ENCODE measurements around the gene CUL4A. TPM values are rescaled to one million over a fixed set of nuclear protein-coding genes. Genes with fewer than 3 reads are reported as not detected.

Gene CUL4A
- total and polyA plus RNA-seq, 9 of the 15 experiments (the other 6 are each of a cell fraction or from before 2014, with no cell fraction given) = 21.1 to 92.0 (median 63.2) TPM

DNA sequence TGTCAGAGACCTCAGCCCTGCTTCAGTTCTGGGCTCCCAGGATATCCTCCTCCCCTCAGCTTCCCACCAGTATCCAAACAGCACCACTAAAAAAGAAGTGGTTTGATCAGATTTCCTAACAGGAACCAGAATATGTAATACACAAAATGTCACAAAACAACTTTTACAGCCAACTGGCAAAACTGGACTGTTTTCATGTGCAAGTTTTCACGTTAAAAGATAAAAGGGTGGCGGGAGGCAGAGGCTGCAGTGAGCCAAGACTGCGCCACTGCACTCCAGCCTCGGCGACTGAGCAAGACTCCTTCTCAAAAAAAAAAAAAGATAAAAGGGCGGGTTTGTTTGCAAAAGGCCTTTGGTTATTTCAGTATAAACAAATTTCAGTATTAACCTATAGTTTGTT is 14.1 kb upstream of the CUL4A start:
- Histone ChIP-seq H3K36me3 (ENCODE audit: control insufficient read depth, insufficient read depth, low read length) (peaks cover 93% of the 10 kb centered on the region), H3K9ac (ENCODE audit: insufficient read depth in 1 of 2, low read depth in 2 of 2, low read length in 2 of 2) (no peak overlapping the region), H3K27ac (ENCODE audit: extremely low read depth, low read depth, low read length) (no peak overlapping the region), H3K9me3 (replicated peaks; ENCODE audit: control insufficient read depth, insufficient read depth, low read depth, low read length) (no peaks in the 10 kb centered on the region), H3K4me1 (replicated peaks in 1 of 2; ENCODE audit: control insufficient read depth in 2 of 2, insufficient read depth in 2 of 2, low read length in 2 of 2) (no peaks in the 10 kb centered on the region), H4K20me1 (replicated peaks; ENCODE audit: control insufficient read depth, insufficient read depth, low read length) (no peaks in the 10 kb centered on the region), H3K4me3 (no peak overlapping the region), H3K9me1 (ENCODE audit: control insufficient read depth, insufficient read depth, low read length) (no peaks in the 10 kb centered on the region), H3K79me2 (ENCODE audit: control insufficient read depth, insufficient read depth, low read length) (peaks cover 9% of the 10 kb centered on the region), H3K4me2 (ENCODE audit: insufficient read depth, low read length) (no peak overlapping the region), H3K27me3 (ENCODE audit: control insufficient read depth in 2 of 2, insufficient read depth in 2 of 2, low read length in 2 of 2) (no peaks in the 10 kb centered on the region), H2AFZ (ENCODE audit: low read depth, low read length) (no peak overlapping the region)
- DNase-seq (ENCODE audit: extremely low read depth in 1 of 4, low spot score in 3 of 4) (no peak), ATAC-seq (no peak), FAIRE-seq (no peak)
- no TSS peak for BruUV-seq (replicated peaks)
- in situ Hi-C loops (cut with MboI) = no loop called here
- WGBS (ENCODE audit: insufficient coverage, low coverage, missing lambda C conversion rate) = 90% methylated on average over 6 of the region's 6 CpGs
- intact Hi-C loops (cut with micrococcal nuclease) = no loop called here
- POLR2A ChIA-PET = no interaction called here
- CTCF ChIA-PET (ENCODE audit: low intra/inter-chr PET ratio) = no interaction called here
- TF ChIP-seq, protein P1, sequence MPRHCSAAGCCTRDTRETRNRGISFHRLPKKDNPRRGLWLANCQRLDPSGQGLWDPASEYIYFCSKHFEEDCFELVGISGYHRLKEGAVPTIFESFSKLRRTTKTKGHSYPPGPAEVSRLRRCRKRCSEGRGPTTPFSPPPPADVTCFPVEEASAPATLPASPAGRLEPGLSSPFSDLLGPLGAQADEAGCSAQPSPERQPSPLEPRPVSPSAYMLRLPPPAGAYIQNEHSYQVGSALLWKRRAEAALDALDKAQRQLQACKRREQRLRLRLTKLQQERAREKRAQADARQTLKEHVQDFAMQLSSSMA (CRISPR knock-in tag; IDR thresholded peaks at IDR 0.05) = no peak
- TF ChIP-seq RBM39 (optimal IDR thresholded peaks at IDR 0.05; ENCODE audit: low read depth, low read length) (no peak), RBM14 (IDR thresholded peaks at IDR 0.05; ENCODE audit: borderline replicate concordance, insufficient read depth, low read depth, low read length) (no peak), ESRRB (CRISPR knock-in tag; IDR thresholded peaks at IDR 0.05; ENCODE audit: borderline replicate concordance) (no peak), GATAD2B (IDR thresholded peaks at IDR 0.05; ENCODE audit: borderline replicate concordance) (no peak), POLR3A (IDR thresholded peaks at IDR 0.05; ENCODE audit: borderline replicate concordance, extremely low read depth, insufficient read depth, insufficient read length) (no peak), FOS (IDR thresholded peaks at IDR 0.05; ENCODE audit: extremely low read depth, insufficient read length) (no peak), JUN (IDR thresholded peaks at IDR 0.05; ENCODE audit: borderline replicate concordance, low read depth, low read length) (no peak), JUN (CRISPR knock-in tag; IDR thresholded peaks at IDR 0.05; ENCODE audit: borderline replicate concordance) (no peak), DMBX1 (CRISPR knock-in tag; IDR thresholded peaks at IDR 0.05; ENCODE audit: borderline replicate concordance) (no peak), BCL6 (CRISPR knock-in tag; IDR thresholded peaks at IDR 0.05) (no peak), LARP7 (IDR thresholded peaks at IDR 0.05) (no peak)
- TF ChIP-seq, protein P2, sequence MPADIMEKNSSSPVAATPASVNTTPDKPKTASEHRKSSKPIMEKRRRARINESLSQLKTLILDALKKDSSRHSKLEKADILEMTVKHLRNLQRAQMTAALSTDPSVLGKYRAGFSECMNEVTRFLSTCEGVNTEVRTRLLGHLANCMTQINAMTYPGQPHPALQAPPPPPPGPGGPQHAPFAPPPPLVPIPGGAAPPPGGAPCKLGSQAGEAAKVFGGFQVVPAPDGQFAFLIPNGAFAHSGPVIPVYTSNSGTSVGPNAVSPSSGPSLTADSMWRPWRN (IDR thresholded peaks at IDR 0.05; ENCODE audit: low read depth) = no peak
- TF ChIP-seq, protein P3, sequence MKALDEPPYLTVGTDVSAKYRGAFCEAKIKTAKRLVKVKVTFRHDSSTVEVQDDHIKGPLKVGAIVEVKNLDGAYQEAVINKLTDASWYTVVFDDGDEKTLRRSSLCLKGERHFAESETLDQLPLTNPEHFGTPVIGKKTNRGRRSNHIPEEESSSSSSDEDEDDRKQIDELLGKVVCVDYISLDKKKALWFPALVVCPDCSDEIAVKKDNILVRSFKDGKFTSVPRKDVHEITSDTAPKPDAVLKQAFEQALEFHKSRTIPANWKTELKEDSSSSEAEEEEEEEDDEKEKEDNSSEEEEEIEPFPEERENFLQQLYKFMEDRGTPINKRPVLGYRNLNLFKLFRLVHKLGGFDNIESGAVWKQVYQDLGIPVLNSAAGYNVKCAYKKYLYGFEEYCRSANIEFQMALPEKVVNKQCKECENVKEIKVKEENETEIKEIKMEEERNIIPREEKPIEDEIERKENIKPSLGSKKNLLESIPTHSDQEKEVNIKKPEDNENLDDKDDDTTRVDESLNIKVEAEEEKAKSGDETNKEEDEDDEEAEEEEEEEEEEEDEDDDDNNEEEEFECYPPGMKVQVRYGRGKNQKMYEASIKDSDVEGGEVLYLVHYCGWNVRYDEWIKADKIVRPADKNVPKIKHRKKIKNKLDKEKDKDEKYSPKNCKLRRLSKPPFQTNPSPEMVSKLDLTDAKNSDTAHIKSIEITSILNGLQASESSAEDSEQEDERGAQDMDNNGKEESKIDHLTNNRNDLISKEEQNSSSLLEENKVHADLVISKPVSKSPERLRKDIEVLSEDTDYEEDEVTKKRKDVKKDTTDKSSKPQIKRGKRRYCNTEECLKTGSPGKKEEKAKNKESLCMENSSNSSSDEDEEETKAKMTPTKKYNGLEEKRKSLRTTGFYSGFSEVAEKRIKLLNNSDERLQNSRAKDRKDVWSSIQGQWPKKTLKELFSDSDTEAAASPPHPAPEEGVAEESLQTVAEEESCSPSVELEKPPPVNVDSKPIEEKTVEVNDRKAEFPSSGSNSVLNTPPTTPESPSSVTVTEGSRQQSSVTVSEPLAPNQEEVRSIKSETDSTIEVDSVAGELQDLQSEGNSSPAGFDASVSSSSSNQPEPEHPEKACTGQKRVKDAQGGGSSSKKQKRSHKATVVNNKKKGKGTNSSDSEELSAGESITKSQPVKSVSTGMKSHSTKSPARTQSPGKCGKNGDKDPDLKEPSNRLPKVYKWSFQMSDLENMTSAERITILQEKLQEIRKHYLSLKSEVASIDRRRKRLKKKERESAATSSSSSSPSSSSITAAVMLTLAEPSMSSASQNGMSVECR (CRISPR knock-in tag; IDR thresholded peaks at IDR 0.05) = no peak

Data from K562 (cell line).